ENCODE data around the gene BCL2L12.

DNA sequence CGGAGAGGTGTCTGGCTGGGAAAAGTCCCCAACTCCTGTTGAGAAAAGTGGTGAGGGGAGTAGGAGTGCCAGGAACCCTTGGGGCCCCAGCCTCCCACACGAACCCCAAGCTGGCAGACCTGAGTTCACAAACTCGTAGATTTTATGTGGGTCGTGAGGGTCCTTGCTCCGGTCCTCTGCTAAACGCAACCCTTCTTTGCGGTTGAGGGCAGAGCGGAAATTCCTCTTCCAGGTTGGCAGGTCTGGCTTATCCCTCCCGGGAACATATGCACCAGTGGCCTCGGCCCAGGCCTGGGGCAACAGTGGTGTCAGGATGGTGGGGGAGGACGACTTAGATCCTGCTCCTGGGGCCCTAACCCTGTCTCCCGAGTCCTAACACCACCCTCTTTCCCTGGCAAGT lies 2.5 kb upstream of the BCL2L12 start:
- TF ChIP-seq, protein P1, sequence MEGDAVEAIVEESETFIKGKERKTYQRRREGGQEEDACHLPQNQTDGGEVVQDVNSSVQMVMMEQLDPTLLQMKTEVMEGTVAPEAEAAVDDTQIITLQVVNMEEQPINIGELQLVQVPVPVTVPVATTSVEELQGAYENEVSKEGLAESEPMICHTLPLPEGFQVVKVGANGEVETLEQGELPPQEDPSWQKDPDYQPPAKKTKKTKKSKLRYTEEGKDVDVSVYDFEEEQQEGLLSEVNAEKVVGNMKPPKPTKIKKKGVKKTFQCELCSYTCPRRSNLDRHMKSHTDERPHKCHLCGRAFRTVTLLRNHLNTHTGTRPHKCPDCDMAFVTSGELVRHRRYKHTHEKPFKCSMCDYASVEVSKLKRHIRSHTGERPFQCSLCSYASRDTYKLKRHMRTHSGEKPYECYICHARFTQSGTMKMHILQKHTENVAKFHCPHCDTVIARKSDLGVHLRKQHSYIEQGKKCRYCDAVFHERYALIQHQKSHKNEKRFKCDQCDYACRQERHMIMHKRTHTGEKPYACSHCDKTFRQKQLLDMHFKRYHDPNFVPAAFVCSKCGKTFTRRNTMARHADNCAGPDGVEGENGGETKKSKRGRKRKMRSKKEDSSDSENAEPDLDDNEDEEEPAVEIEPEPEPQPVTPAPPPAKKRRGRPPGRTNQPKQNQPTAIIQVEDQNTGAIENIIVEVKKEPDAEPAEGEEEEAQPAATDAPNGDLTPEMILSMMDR (IDR thresholded peaks at IDR 0.05), result no peak
- no peak for TF ChIP-seq POLR2A (IDR thresholded peaks at IDR 0.05; ENCODE audit: low read depth)
- TF ChIP-seq POLR2AphosphoS5 (IDR thresholded peaks at IDR 0.05), result no peak
- no peak for TF ChIP-seq EP300 (IDR thresholded peaks at IDR 0.05)
